Loucy (cell line): ENCODE data around the gene SECISBP2.

Experiments used
- CTCF ChIP-seq: fragments of 200-600 bp; sonication (generic); conservative IDR thresholded peaks from 2 replicates; pipeline ENCODE4 v1.5.1; 2014; ENCODE audit warnings: mild to moderate bottlenecking, antibody characterized with exemption, low read length
- EZH2phosphoT487 ChIP-seq: fragments of 200-600 bp; IDR thresholded peaks from 2 replicates; pipeline ENCODE4 v1.6.1; 2018; ENCODE audit warnings: antibody characterized with exemption, mild to moderate bottlenecking, moderate library complexity, borderline replicate concordance

- TF ChIP-seq CTCF: no peak
- TF ChIP-seq EZH2phosphoT487: no peak
These were observed 72.3 kb downstream of the SECISBP2 start for GRCh38 chr9:89390578-89391116.
